K562 (cell line): ENCODE results near the gene TM7SF2. TPM values are rescaled to one million over a fixed set of nuclear protein-coding genes. Genes with fewer than 3 reads are reported as not detected.

Source experiments
- BHLHE40 ChIP-seq: IDR thresholded peaks from 2 replicates; pipeline ENCODE4 v1.6.1; 2011; ENCODE audit warnings: low read length, improper control_type of control experiment
- ELF1 ChIP-seq: fragments of 200-800 bp; sonication (Bioruptor generic); IDR thresholded peaks from 2 replicates; pipeline ENCODE4 v1.6.1; 2016; ENCODE audit warnings: missing genetic modification characterization, missing compliant biosample characterization
- FOSL1 ChIP-seq: fragments of 200-800 bp; sonication (Bioruptor generic); conservative IDR thresholded peaks from 2 replicates; pipeline ENCODE4 v1.6.1; 2016; ENCODE audit warnings: missing genetic modification characterization, missing compliant biosample characterization
- FOXJ2 ChIP-seq: fragments of 200-800 bp; sonication (Bioruptor generic); IDR thresholded peaks from 2 replicates; pipeline ENCODE4 v1.6.1; 2016; ENCODE audit warnings: missing genetic modification characterization, missing compliant biosample characterization
- FOXM1 ChIP-seq, 2 experiments: fragments of 450-650 bp in 1 of 2; sonication (generic) in 1 of 2; formaldehyde crosslinking in 1 of 2; IDR thresholded peaks; 2 replicates each; pipeline versions ENCODE4 v1.6.1 to v1.9.0; 2017 to 2022; ENCODE audit warnings: low read depth in 2 of 2, mild to moderate bottlenecking in 2 of 2, missing genetic modification reagents in 1 of 2, moderate library complexity in 1 of 2
- GABPA ChIP-seq: fragments of 200-800 bp; sonication (Bioruptor generic); conservative IDR thresholded peaks from 2 replicates; pipeline ENCODE4 v1.6.1; 2016; ENCODE audit warnings: low read depth, missing genetic modification characterization, missing compliant biosample characterization
- GTF2A2 ChIP-seq: IDR thresholded peaks from 2 replicates; pipeline ENCODE4 v1.6.1; 2016; ENCODE audit warnings: mild to moderate bottlenecking, missing genetic modification characterization, missing compliant biosample characterization
- HCFC1 ChIP-seq: IDR thresholded peaks from 2 replicates; pipeline ENCODE4 v1.6.1; 2012; ENCODE audit warnings: low read depth, low read length, improper control_type of control experiment
- HNRNPUL1 ChIP-seq: fragments of 200-400 bp; formaldehyde crosslinking; IDR thresholded peaks from 2 replicates; pipeline ENCODE4 v1.6.1; 2017; ENCODE audit warnings: low read length
- KLF13 ChIP-seq: fragments of 450-650 bp; IDR thresholded peaks from 2 replicates; pipeline ENCODE4 v1.6.1; 2016; ENCODE audit warnings: missing genetic modification characterization, low read depth, mild to moderate bottlenecking, missing compliant biosample characterization, moderate library complexity, borderline replicate concordance
- MCM5 ChIP-seq: fragments of 450-650 bp; IDR thresholded peaks from 2 replicates; pipeline ENCODE4 v1.6.1; 2016; ENCODE audit warnings: low read depth
- NCOA4 ChIP-seq: fragments of 450-650 bp; IDR thresholded peaks from 2 replicates; pipeline ENCODE4 v1.6.1; 2018; ENCODE audit warnings: mild to moderate bottlenecking; ENCODE audit not compliant: partially characterized antibody
- NFIC ChIP-seq: fragments of 450-650 bp; IDR thresholded peaks from 2 replicates; pipeline ENCODE4 v1.6.1; 2017; ENCODE audit warnings: mild to moderate bottlenecking, inconsistent platforms
- PML ChIP-seq: IDR thresholded peaks from 2 replicates; pipeline ENCODE4 v1.6.1; 2012; ENCODE audit warnings: low read length, inconsistent platforms
- SMAD1 ChIP-seq: fragments of 150-350 bp; IDR thresholded peaks from 2 replicates; pipeline ENCODE4 v1.6.1; 2014; ENCODE audit warnings: low read length, low read depth; ENCODE audit not compliant: partially characterized antibody
- SMAD4 ChIP-seq: fragments of 250-450 bp; sonication (Bioruptor Pico); conservative IDR thresholded peaks from 2 replicates; pipeline ENCODE4 v1.8.0; 2021; ENCODE audit warnings: inconsistent platforms, mild to moderate bottlenecking, moderate library complexity
- SREBF1 ChIP-seq: fragments of 150-350 bp; IDR thresholded peaks from 2 replicates; pipeline ENCODE4 v1.6.1; 2014; ENCODE audit warnings: antibody characterized with exemption, low read depth, low read length, borderline replicate concordance
- ZBTB17 ChIP-seq: fragments of 450-650 bp; formaldehyde crosslinking; IDR thresholded peaks from 2 replicates; pipeline ENCODE4 v1.4.0; 2020; ENCODE audit warnings: mild to moderate bottlenecking
- ZC3H8 ChIP-seq: fragments of 450-650 bp; IDR thresholded peaks from 2 replicates; pipeline ENCODE4 v1.6.1; 2017
- ZNF174 ChIP-seq: fragments of 250-450 bp; sonication (Bioruptor Pico); IDR thresholded peaks from 2 replicates; pipeline ENCODE4 v1.4.0; 2020; ENCODE audit warnings: mild to moderate bottlenecking
- ZNF324 ChIP-seq: fragments of 250-450 bp; sonication (Bioruptor Pico); IDR thresholded peaks from 2 replicates; pipeline ENCODE4 v1.4.0; 2020; ENCODE audit warnings: mild to moderate bottlenecking
- polyA plus RNA-seq, 8 experiments: library from polyadenylated mRNA; depleted of rRNA in 4 of 8; stranded (reverse) in 5 of 8; unstranded in 3 of 8; fragments of >200 nt; fragmentation: Nextera tagmentation in 2 of 8; fragmentation: Illumina TruSeq in 1 of 8; extraction: Ambion mirVana in 2 of 8; extraction: Trizol in 1 of 8; gene quantifications; 2 replicates each; pipeline versions ENCODE4 v1.2.1 to v1.2.3, GENCODE V29; 2011 to 2014; ENCODE audit warnings: inconsistent platforms in 1 of 8, missing spikeins in 1 of 8
- total RNA-seq, 7 experiments: library from RNA; depleted of rRNA in 6 of 7; stranded (reverse); fragments of >200 nt in 6 of 7; fragmentation: Illumina TruSeq in 2 of 7; extraction: Trizol in 2 of 7; gene quantifications; 2 replicates each; pipeline versions ENCODE4 v1.2.1 to v1.2.3, GENCODE V29; 2011 to 2021; ENCODE audit warnings: low replicate concordance in 1 of 7
- TF ChIP-seq, protein P1 (sequence below), 3 experiments: fragments of 200-800 bp in 1 of 3; fragments of 250-450 bp in 1 of 3; fragments of 450-650 bp in 1 of 3; sonication (Bioruptor Pico) in 1 of 3; sonication (Bioruptor generic) in 1 of 3; formaldehyde crosslinking in 1 of 3; IDR thresholded peaks; 2 replicates each; pipeline versions ENCODE4 v1.6.1 to v1.8.0; 2016 to 2022; ENCODE audit warnings: mild to moderate bottlenecking in 2 of 3, missing genetic modification characterization in 2 of 3, missing compliant biosample characterization in 1 of 3, moderate library complexity in 1 of 3
- TF ChIP-seq, protein P2 (sequence below): sonication (generic); formaldehyde crosslinking; IDR thresholded peaks from 2 replicates; pipeline ENCODE4 v1.8.0; 2023; ENCODE audit warnings: mild to moderate bottlenecking, missing genetic modification reagents

The TM7SF2 gene
- total and polyA plus RNA-seq, 9 of the 15 experiments (the other 6 are each of a cell fraction or from before 2014, with no cell fraction given): 1.2 to 22.0 (median 14.3) TPM

DNA sequence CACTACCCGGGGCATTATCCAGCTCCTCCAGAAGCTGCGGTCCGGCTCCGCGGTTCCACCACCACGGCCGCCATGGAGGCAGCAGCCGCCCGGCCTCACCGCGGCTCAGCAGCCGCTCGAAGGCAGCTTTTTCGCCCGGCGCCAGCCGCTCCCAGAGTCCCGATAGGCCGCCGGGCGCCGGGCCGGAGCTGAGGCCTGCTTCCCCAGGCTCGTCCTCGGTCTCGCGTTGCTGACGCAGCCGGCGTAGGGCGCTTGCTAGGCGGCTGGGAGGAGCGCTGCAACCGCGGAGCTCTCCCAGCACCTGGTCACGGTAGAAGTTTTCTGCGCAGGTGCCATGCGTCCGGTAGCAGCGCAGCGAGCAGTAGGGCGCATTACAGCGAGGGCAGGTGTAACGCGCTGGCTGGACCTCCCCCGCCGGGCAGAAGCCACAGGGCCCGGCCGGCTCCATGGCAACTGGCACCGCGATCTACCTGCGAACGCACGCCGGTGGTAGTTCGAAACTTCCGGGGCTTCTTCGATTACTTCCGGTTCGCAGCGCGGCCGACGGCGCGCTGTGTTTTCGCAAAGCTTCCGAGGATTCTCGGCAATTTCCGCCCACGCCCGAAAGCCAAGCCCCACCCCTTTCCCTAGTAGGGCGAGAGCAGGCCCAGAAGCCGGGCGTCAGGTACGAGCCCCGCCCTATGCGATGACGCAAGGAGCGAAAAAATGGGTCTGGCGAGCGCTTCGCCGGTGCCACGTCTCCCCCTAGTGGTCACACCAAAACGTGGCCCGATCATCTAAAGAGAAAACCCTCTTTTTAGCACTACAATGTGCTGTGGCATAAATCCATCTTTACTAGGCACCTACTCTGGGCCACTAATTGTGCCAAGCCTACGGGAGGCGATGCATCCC lies 5.8 kb downstream of the TM7SF2 start, which contains the start of gene ZNHIT2 (continued):
- TF ChIP-seq SREBF1: peak; percentile 74
- TF ChIP-seq FOXJ2 (tag): no peak
- TF ChIP-seq NCOA4: no peak
- TF ChIP-seq FOSL1 (tag): 0 out of 2 replicates have a peak, but pooled peaks have one; percentile 41
- TF ChIP-seq GABPA: peak; percentile 99
- TF ChIP-seq ZNF174 (CRISPR knock-in tag): no peak
- no peak for TF ChIP-seq FOXM1 (IDR thresholded peaks at IDR 0.05; ENCODE audit: low read depth)
- TF ChIP-seq FOXM1 (CRISPR knock-in tag; IDR thresholded peaks at IDR 0.05; ENCODE audit: low read depth): no peak
- no peak for TF ChIP-seq ZNF324 (CRISPR knock-in tag)
- no peak; the same call in 1 of the 2 replicates for TF ChIP-seq BHLHE40
- TF ChIP-seq HNRNPUL1: no peak
- TF ChIP-seq ELF1 (tag): peak; percentile 91
- no peak for TF ChIP-seq SMAD1
- TF ChIP-seq PML: peak; percentile 45; the same call in 1 of the 2 replicates
- TF ChIP-seq, protein P1, sequence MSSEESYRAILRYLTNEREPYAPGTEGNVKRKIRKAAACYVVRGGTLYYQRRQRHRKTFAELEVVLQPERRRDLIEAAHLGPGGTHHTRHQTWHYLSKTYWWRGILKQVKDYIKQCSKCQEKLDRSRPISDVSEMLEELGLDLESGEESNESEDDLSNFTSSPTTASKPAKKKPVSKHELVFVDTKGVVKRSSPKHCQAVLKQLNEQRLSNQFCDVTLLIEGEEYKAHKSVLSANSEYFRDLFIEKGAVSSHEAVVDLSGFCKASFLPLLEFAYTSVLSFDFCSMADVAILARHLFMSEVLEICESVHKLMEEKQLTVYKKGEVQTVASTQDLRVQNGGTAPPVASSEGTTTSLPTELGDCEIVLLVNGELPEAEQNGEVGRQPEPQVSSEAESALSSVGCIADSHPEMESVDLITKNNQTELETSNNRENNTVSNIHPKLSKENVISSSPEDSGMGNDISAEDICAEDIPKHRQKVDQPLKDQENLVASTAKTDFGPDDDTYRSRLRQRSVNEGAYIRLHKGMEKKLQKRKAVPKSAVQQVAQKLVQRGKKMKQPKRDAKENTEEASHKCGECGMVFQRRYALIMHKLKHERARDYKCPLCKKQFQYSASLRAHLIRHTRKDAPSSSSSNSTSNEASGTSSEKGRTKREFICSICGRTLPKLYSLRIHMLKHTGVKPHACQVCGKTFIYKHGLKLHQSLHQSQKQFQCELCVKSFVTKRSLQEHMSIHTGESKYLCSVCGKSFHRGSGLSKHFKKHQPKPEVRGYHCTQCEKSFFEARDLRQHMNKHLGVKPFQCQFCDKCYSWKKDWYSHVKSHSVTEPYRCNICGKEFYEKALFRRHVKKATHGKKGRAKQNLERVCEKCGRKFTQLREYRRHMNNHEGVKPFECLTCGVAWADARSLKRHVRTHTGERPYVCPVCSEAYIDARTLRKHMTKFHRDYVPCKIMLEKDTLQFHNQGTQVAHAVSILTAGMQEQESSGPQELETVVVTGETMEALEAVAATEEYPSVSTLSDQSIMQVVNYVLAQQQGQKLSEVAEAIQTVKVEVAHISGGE (CRISPR knock-in tag; IDR thresholded peaks at IDR 0.05): peak in 1 of 3 experiments; percentile 86; a peak in 2 of 6 replicates
- no peak for TF ChIP-seq MCM5
- TF ChIP-seq NFIC: 0 out of 2 replicates have a peak, but pooled peaks have one; percentile 17
- peak; percentile 16; the same call in 1 of the 2 replicates for TF ChIP-seq ZC3H8
- no peak for TF ChIP-seq KLF13 (tag)
- no peak for TF ChIP-seq GTF2A2 (tag)
- TF ChIP-seq, protein P2, sequence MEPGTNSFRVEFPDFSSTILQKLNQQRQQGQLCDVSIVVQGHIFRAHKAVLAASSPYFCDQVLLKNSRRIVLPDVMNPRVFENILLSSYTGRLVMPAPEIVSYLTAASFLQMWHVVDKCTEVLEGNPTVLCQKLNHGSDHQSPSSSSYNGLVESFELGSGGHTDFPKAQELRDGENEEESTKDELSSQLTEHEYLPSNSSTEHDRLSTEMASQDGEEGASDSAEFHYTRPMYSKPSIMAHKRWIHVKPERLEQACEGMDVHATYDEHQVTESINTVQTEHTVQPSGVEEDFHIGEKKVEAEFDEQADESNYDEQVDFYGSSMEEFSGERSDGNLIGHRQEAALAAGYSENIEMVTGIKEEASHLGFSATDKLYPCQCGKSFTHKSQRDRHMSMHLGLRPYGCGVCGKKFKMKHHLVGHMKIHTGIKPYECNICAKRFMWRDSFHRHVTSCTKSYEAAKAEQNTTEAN: no peak
- no peak for TF ChIP-seq SMAD4
- peak; percentile 51 for TF ChIP-seq ZBTB17
- TF ChIP-seq HCFC1: peak; percentile 85
